Measurements from ENCODE around the gene THEMIS.
"Not testable (repeated sequence)": the region's sequence is repeated elsewhere in the genome, so short reads cannot be mapped to it uniquely, and the experiment has no call there.

THEMIS gene

GRCh38 chr6:127710668-127711067 lies 190.2 kb downstream of the THEMIS start:
- no peaks in the 10 kb centered on the region for H3K36me3 ChIP-seq (ENCODE audit: control insufficient read depth in 2 of 2, insufficient read depth in 2 of 2, low read length in 2 of 2)
- H3K9ac ChIP-seq (ENCODE audit: low read depth in 1 of 2, low read length in 2 of 2), result no peak overlapping the region
- H3K4me1 ChIP-seq (ENCODE audit: control insufficient read depth in 2 of 2, insufficient read depth in 2 of 2, low read length in 2 of 2), result no peaks in the 10 kb centered on the region
- H3K4me3 ChIP-seq (ENCODE audit: low read length in 2 of 2), result no peak overlapping the region
- H3K27me3 ChIP-seq (ENCODE audit: control insufficient read depth in 2 of 2, insufficient read depth in 2 of 2, low read length in 2 of 2), result no peaks in the 10 kb centered on the region
- no peaks in the 10 kb centered on the region for H3K9me3 ChIP-seq (ENCODE audit: control insufficient read depth in 2 of 2, low read length in 2 of 2)
- no peak overlapping the region for H3K27ac ChIP-seq (ENCODE audit: low read depth in 2 of 2, low read length in 2 of 2)

- Histone ChIP-seq H3K4me3 (ENCODE audit: low read length in 2 of 2) (no peak overlapping the region), H3K4me1 (ENCODE audit: control insufficient read depth in 2 of 2, insufficient read depth in 2 of 2, low read length in 2 of 2) (no peaks in the 10 kb centered on the region), H3K9me3 (ENCODE audit: control insufficient read depth in 2 of 2, low read length in 2 of 2) (no peaks in the 10 kb centered on the region), H3K27ac (ENCODE audit: low read depth in 2 of 2, low read length in 2 of 2) (no peak overlapping the region), H3K36me3 (ENCODE audit: control insufficient read depth in 2 of 2, insufficient read depth in 2 of 2, low read length in 2 of 2) (no peaks in the 10 kb centered on the region), H3K27me3 (ENCODE audit: control insufficient read depth in 2 of 2, insufficient read depth in 2 of 2, low read length in 2 of 2) (no peaks in the 10 kb centered on the region), H3K9ac (ENCODE audit: low read depth in 1 of 2, low read length in 2 of 2) (no peak overlapping the region)
These were observed 194.6 kb downstream of the THEMIS start for GRCh38 chr6:127706216-127706615.

GRCh38 chr6:127695108-127695507 lies 205.8 kb downstream of the THEMIS start:
- H3K27me3 ChIP-seq (ENCODE audit: control insufficient read depth in 2 of 2, insufficient read depth in 2 of 2, low read length in 2 of 2), result no peaks in the 10 kb centered on the region
- no peaks in the 10 kb centered on the region for H3K36me3 ChIP-seq (ENCODE audit: control insufficient read depth in 2 of 2, insufficient read depth in 2 of 2, low read length in 2 of 2)
- no peak overlapping the region for H3K27ac ChIP-seq (ENCODE audit: low read depth in 2 of 2, low read length in 2 of 2)
- no peaks in the 10 kb centered on the region for H3K9me3 ChIP-seq (ENCODE audit: control insufficient read depth in 2 of 2, low read length in 2 of 2)
- no peaks in the 10 kb centered on the region for H3K4me1 ChIP-seq (ENCODE audit: control insufficient read depth in 2 of 2, insufficient read depth in 2 of 2, low read length in 2 of 2)
- H3K9ac ChIP-seq (ENCODE audit: low read depth in 1 of 2, low read length in 2 of 2), result no peak overlapping the region
- H3K4me3 ChIP-seq (ENCODE audit: low read length in 2 of 2), result no peak overlapping the region

- Histone ChIP-seq H3K4me3 (ENCODE audit: low read length in 2 of 2) (no peak overlapping the region), H3K9me3 (ENCODE audit: control insufficient read depth in 2 of 2, low read length in 2 of 2) (no peaks in the 10 kb centered on the region), H3K9ac (ENCODE audit: low read depth in 1 of 2, low read length in 2 of 2) (no peak overlapping the region), H3K36me3 (ENCODE audit: control insufficient read depth in 2 of 2, insufficient read depth in 2 of 2, low read length in 2 of 2) (no peaks in the 10 kb centered on the region), H3K27ac (ENCODE audit: low read depth in 2 of 2, low read length in 2 of 2) (no peak overlapping the region), H3K27me3 (ENCODE audit: control insufficient read depth in 2 of 2, insufficient read depth in 2 of 2, low read length in 2 of 2) (no peaks in the 10 kb centered on the region), H3K4me1 (ENCODE audit: control insufficient read depth in 2 of 2, insufficient read depth in 2 of 2, low read length in 2 of 2) (no peaks in the 10 kb centered on the region)
These were observed 209.7 kb downstream of the THEMIS start for GRCh38 chr6:127691146-127691545.

GRCh38 chr6:127690588-127690987 lies 210.3 kb downstream of the THEMIS start:
- Histone ChIP-seq H3K36me3 (ENCODE audit: control insufficient read depth in 2 of 2, insufficient read depth in 2 of 2, low read length in 2 of 2) (no peaks in the 10 kb centered on the region), H3K9me3 (ENCODE audit: control insufficient read depth in 2 of 2, low read length in 2 of 2) (no peaks in the 10 kb centered on the region), H3K4me3 (ENCODE audit: low read length in 2 of 2) (no peak overlapping the region), H3K9ac (ENCODE audit: low read depth in 1 of 2, low read length in 2 of 2) (no peak overlapping the region), H3K27me3 (ENCODE audit: control insufficient read depth in 2 of 2, insufficient read depth in 2 of 2, low read length in 2 of 2) (no peaks in the 10 kb centered on the region), H3K4me1 (ENCODE audit: control insufficient read depth in 2 of 2, insufficient read depth in 2 of 2, low read length in 2 of 2) (no peaks in the 10 kb centered on the region), H3K27ac (ENCODE audit: low read depth in 2 of 2, low read length in 2 of 2) (no peak overlapping the region)

- Histone ChIP-seq H3K27me3 (ENCODE audit: control insufficient read depth in 2 of 2, insufficient read depth in 2 of 2, low read length in 2 of 2) (no peaks in the 10 kb centered on the region), H3K27ac (ENCODE audit: low read depth in 2 of 2, low read length in 2 of 2) (no peak overlapping the region), H3K36me3 (ENCODE audit: control insufficient read depth in 2 of 2, insufficient read depth in 2 of 2, low read length in 2 of 2) (no peaks in the 10 kb centered on the region), H3K9ac (ENCODE audit: low read depth in 1 of 2, low read length in 2 of 2) (no peak overlapping the region), H3K4me3 (ENCODE audit: low read length in 2 of 2) (no peak overlapping the region), H3K4me1 (ENCODE audit: control insufficient read depth in 2 of 2, insufficient read depth in 2 of 2, low read length in 2 of 2) (no peaks in the 10 kb centered on the region), H3K9me3 (ENCODE audit: control insufficient read depth in 2 of 2, low read length in 2 of 2) (no peaks in the 10 kb centered on the region)
These were observed 210.8 kb downstream of the THEMIS start for GRCh38 chr6:127690092-127690491.

- not testable (repeated sequence) for H3K9me3 ChIP-seq (ENCODE audit: control insufficient read depth in 2 of 2, low read length in 2 of 2); H3K9ac ChIP-seq (ENCODE audit: low read depth in 1 of 2, low read length in 2 of 2); H3K36me3 ChIP-seq (ENCODE audit: control insufficient read depth in 2 of 2, insufficient read depth in 2 of 2, low read length in 2 of 2); H3K4me3 ChIP-seq (ENCODE audit: low read length in 2 of 2); H3K27ac ChIP-seq (ENCODE audit: low read depth in 2 of 2, low read length in 2 of 2); H3K4me1 ChIP-seq (ENCODE audit: control insufficient read depth in 2 of 2, insufficient read depth in 2 of 2, low read length in 2 of 2); H3K27me3 ChIP-seq (ENCODE audit: control insufficient read depth in 2 of 2, insufficient read depth in 2 of 2, low read length in 2 of 2)
These were observed 213.4 kb downstream of the THEMIS start for GRCh38 chr6:127687490-127687889.

- Histone ChIP-seq H3K9ac (ENCODE audit: low read depth in 1 of 2, low read length in 2 of 2) (no peak overlapping the region), H3K27ac (ENCODE audit: low read depth in 2 of 2, low read length in 2 of 2) (no peak overlapping the region), H3K4me1 (ENCODE audit: control insufficient read depth in 2 of 2, insufficient read depth in 2 of 2, low read length in 2 of 2) (no peaks in the 10 kb centered on the region), H3K4me3 (ENCODE audit: low read length in 2 of 2) (no peak overlapping the region), H3K36me3 (ENCODE audit: control insufficient read depth in 2 of 2, insufficient read depth in 2 of 2, low read length in 2 of 2) (no peaks in the 10 kb centered on the region), H3K27me3 (ENCODE audit: control insufficient read depth in 2 of 2, insufficient read depth in 2 of 2, low read length in 2 of 2) (no peaks in the 10 kb centered on the region), H3K9me3 (ENCODE audit: control insufficient read depth in 2 of 2, low read length in 2 of 2) (no peaks in the 10 kb centered on the region)
These were observed 214.8 kb downstream of the THEMIS start for GRCh38 chr6:127686084-127686483.

- Histone ChIP-seq H3K27ac (ENCODE audit: low read depth in 2 of 2, low read length in 2 of 2) (no peak overlapping the region), H3K4me1 (ENCODE audit: control insufficient read depth in 2 of 2, insufficient read depth in 2 of 2, low read length in 2 of 2) (no peaks in the 10 kb centered on the region), H3K4me3 (ENCODE audit: low read length in 2 of 2) (no peak overlapping the region), H3K36me3 (ENCODE audit: control insufficient read depth in 2 of 2, insufficient read depth in 2 of 2, low read length in 2 of 2) (no peaks in the 10 kb centered on the region), H3K9me3 (ENCODE audit: control insufficient read depth in 2 of 2, low read length in 2 of 2) (no peaks in the 10 kb centered on the region), H3K9ac (ENCODE audit: low read depth in 1 of 2, low read length in 2 of 2) (no peak overlapping the region), H3K27me3 (ENCODE audit: control insufficient read depth in 2 of 2, insufficient read depth in 2 of 2, low read length in 2 of 2) (no peaks in the 10 kb centered on the region)
These were observed 216.4 kb downstream of the THEMIS start for GRCh38 chr6:127684501-127684900.

Data from mucosa of rectum (tissue), 2 donors.